Progenitor cell of endocrine pancreas (in vitro differentiated cells): ENCODE measurements around the gene SYNE2. TPM values are rescaled to one million over a fixed set of nuclear protein-coding genes. Genes with fewer than 3 reads are reported as not detected.
"Not testable (repeated sequence)": the region's sequence is repeated elsewhere in the genome, so short reads cannot be mapped to it uniquely, and the experiment has no call there.

Source experiments
- DNase-seq: peaks from one replicate; pipeline ENCODE4 v3.0.0; 2021; ENCODE audit warnings: low spot score; ENCODE audit not compliant: unreplicated experiment
- H3K27ac Mint-ChIP-seq: 2 replicates; pipeline ENCODE4 v1.8.0; 2021; ENCODE audit warnings: mild to moderate bottlenecking, moderate library complexity, mixed read lengths
- H3K27me3 Mint-ChIP-seq: 2 replicates; pipeline ENCODE4 v1.8.0; 2021; ENCODE audit warnings: mixed read lengths
- H3K36me3 Mint-ChIP-seq: 2 replicates; pipeline ENCODE4 v1.8.0; 2022; ENCODE audit warnings: mixed read lengths; ENCODE audit not compliant: insufficient read depth
- H3K4me1 Mint-ChIP-seq: 2 replicates; pipeline ENCODE4 v1.8.0; 2021; ENCODE audit warnings: low read depth, mixed read lengths
- H3K4me3 Mint-ChIP-seq: 2 replicates; pipeline ENCODE4 v1.8.0; 2021; ENCODE audit warnings: low read depth, mild to moderate bottlenecking, moderate library complexity, mixed read lengths
- H3K9me3 Mint-ChIP-seq: 2 replicates; pipeline ENCODE4 v1.8.0; 2021; ENCODE audit warnings: low read depth, mixed read lengths
- long read RNA-seq: library from polyadenylated mRNA; unstranded; transcript quantifications from one replicate; pipeline ENCODE4 v2.0.0, GENCODE V29; 2020
- total RNA-seq: library from RNA; stranded (reverse); gene quantifications from 2 replicates; pipeline ENCODE4 v1.2.1, GENCODE V29; 2021
- TF ChIP-seq, protein P1 (sequence below): fragments of 200-600 bp; sonication (generic); IDR thresholded peaks from one replicate; pipeline ENCODE4 v1.5.0; 2021; ENCODE audit warnings: antibody characterized with exemption, mild to moderate bottlenecking; ENCODE audit not compliant: unreplicated experiment

Gene SYNE2, protein sequence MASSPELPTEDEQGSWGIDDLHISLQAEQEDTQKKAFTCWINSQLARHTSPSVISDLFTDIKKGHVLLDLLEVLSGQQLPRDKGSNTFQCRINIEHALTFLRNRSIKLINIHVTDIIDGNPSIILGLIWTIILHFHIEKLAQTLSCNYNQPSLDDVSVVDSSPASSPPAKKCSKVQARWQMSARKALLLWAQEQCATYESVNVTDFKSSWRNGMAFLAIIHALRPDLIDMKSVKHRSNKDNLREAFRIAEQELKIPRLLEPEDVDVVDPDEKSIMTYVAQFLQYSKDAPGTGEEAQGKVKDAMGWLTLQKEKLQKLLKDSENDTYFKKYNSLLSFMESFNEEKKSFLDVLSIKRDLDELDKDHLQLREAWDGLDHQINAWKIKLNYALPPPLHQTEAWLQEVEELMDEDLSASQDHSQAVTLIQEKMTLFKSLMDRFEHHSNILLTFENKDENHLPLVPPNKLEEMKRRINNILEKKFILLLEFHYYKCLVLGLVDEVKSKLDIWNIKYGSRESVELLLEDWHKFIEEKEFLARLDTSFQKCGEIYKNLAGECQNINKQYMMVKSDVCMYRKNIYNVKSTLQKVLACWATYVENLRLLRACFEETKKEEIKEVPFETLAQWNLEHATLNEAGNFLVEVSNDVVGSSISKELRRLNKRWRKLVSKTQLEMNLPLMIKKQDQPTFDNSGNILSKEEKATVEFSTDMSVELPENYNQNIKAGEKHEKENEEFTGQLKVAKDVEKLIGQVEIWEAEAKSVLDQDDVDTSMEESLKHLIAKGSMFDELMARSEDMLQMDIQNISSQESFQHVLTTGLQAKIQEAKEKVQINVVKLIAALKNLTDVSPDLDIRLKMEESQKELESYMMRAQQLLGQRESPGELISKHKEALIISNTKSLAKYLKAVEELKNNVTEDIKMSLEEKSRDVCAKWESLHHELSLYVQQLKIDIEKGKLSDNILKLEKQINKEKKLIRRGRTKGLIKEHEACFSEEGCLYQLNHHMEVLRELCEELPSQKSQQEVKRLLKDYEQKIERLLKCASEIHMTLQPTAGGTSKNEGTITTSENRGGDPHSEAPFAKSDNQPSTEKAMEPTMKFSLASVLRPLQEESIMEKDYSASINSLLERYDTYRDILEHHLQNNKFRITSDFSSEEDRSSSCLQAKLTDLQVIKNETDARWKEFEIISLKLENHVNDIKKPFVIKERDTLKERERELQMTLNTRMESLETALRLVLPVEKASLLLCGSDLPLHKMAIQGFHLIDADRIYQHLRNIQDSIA (N-terminal part only)
- total RNA-seq: 108 and 113 TPM in 2 replicates
- long read RNA-seq, partial matches to known transcripts: 308 of 362 reads
- long read RNA-seq, other reads (novel, unspliced or antisense): 54 of 362 reads

DNA sequence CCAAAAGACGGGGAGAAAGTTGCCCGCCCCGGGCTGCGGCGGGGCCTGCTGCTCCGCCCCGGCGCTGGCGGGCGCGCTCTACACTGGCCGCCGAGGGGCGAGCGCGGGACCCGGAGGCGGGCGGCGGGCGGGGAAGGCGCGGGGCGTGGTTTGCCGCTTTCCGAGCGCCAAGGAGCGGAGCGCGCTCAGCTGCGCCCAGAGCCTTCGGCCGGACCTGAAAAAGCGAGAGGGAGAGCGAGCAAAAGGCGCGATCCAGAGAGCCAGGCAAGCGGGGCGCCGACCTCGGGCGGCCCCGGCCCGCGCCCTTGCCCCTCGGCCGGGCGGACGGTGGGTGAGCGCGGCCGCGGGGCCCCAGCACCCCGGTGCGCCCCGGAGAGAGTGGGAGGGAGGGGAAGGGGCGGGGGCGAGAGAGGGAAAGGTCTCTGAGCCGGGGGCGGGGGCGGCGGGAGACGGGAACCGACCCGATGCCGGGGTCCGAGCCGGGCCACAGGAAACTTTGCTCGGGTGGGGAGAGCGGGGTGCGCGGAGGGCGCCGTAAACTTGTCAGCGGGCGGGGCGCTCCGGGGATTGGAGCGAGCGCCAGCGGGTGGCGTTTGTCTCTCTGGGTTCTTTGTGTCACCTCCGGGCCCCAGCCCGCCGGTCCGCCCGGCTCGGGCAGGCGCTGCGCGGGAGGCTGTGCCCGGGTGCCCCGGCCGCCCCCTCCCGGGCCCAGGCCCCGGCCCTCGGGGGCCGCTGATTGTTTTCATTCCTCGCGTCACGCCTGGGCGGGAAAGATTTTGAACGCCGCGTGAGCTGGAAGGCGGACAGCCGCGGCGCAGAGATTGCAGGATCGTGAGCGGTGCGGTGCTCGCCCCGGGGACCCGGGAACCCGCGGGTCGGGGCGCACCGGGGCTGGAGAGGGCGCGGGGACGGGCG lies at the start of gene SYNE2:
TSS of gene SYNE2 (plus strand) at position 188 of the 915 bp plus-strand sequence. CDS start 56,145 bp downstream, outside the sequence.
- TF ChIP-seq, protein P1, sequence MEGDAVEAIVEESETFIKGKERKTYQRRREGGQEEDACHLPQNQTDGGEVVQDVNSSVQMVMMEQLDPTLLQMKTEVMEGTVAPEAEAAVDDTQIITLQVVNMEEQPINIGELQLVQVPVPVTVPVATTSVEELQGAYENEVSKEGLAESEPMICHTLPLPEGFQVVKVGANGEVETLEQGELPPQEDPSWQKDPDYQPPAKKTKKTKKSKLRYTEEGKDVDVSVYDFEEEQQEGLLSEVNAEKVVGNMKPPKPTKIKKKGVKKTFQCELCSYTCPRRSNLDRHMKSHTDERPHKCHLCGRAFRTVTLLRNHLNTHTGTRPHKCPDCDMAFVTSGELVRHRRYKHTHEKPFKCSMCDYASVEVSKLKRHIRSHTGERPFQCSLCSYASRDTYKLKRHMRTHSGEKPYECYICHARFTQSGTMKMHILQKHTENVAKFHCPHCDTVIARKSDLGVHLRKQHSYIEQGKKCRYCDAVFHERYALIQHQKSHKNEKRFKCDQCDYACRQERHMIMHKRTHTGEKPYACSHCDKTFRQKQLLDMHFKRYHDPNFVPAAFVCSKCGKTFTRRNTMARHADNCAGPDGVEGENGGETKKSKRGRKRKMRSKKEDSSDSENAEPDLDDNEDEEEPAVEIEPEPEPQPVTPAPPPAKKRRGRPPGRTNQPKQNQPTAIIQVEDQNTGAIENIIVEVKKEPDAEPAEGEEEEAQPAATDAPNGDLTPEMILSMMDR: peak; percentile 37
- Mint-ChIP-seq H3K36me3 (no peaks in the 10 kb centered on the region), H3K9me3 (no peaks in the 10 kb centered on the region), H3K27ac (peak within 1 kb of the TSS; percentile 99), H3K4me3 (peak within 1 kb of the TSS; percentile 96), H3K27me3 (peaks cover 8% of the 10 kb centered on the region), H3K4me1 (peaks cover 36% of the 10 kb centered on the region)
- DNase-seq: peak; percentile 80

DNA sequence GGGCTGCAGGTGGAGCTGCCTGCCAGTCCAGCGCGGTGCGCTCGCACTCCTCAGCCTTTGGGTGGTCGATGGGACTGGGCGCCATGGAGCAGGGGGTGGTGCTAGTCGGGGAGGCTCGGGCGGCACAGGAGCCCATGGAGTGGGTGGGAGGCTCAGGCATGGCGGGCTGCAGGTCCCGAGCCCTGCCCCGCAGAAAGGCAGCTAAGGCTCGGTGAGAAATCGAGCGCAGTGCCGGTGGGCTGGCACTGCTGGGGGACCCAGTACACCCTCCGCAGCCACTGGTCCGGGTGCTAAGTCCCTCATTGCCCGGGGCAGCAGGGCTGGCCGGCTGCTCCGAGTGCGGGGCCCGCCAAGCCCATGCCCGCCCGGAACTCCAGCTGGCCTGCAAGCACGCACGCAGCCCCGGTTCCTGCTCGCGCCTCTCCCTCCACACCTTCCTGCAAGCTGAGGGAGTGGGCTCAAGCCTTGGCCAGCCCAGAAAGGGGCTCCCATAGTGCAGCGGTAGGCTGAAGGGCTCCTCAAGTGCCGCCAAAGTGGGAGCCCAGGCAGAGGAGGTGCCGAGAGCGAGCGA lies 49.5 kb upstream of the SYNE2 start:
- H3K4me1 Mint-ChIP-seq, H3K36me3 Mint-ChIP-seq, H3K27ac Mint-ChIP-seq, H3K4me3 Mint-ChIP-seq, H3K9me3 Mint-ChIP-seq, DNase-seq, H3K27me3 Mint-ChIP-seq: not testable (repeated sequence)

DNA sequence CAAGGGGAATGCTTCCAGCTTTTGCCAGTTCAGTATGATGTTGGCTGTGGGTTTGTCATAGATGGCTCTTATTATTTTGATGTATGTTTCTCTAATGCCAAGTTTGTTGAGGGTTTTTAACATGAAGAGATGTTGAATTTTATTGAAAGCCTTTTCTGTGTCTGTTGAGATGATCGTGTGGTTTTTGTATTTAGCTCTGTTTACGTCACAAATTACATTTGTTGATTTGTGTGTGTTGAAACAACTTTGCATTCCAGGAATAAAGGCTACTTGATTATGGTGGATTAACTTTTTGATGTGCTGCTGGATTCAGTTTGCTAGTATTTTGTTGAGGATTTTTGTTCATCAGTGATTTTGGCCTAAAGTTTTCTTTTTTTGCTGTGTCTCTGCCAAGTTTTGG lies 46.7 kb upstream of the SYNE2 start:
- H3K36me3 Mint-ChIP-seq, H3K4me3 Mint-ChIP-seq, H3K27ac Mint-ChIP-seq, H3K27me3 Mint-ChIP-seq, H3K4me1 Mint-ChIP-seq, H3K9me3 Mint-ChIP-seq, DNase-seq: not testable (repeated sequence)

DNA sequence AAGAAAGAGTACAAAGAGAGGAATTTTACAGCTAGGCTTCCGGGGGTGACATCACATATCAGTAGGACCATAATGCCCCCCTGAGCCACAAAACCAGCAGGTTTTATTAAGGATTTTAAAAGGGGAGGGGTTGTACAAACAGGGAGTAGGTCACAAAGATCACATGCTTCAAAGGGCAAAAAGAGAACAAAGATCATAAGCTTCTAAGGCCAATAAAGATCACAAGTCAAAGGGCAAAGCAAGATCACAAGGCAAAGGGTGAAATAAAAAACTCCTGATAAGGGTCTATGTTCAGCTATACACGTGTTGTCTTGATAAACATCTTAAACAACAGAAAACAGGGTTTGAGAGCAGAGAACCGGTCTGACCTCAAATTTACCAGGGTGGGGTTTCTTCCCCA lies 41.1 kb upstream of the SYNE2 start:
- not testable (repeated sequence) for DNase-seq, H3K4me1 Mint-ChIP-seq, H3K27ac Mint-ChIP-seq, H3K27me3 Mint-ChIP-seq, H3K36me3 Mint-ChIP-seq, H3K4me3 Mint-ChIP-seq, H3K9me3 Mint-ChIP-seq

DNA sequence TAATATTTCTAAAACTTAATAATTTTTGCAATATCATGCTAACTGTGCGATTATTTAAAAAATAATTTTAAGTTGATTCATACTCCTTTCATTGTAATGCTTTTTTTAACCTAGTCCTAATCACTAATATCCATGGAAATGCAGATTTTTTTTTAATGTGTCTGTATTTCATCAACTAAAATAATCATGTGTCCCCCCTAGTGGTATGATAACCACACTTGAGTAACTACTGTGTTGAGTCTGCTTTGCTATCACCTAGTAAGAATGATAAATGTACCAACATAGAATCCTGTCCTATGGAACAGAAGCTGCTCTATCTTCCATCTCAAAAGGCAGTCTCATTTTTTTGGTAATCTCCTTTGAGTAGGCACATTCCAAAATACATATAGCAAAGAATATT lies 19.1 kb upstream of the SYNE2 start:
- DNase-seq: no peak
- Mint-ChIP-seq H3K36me3 (no peaks in the 10 kb centered on the region), H3K4me1 (no peaks in the 10 kb centered on the region), H3K27me3 (no peaks in the 10 kb centered on the region), H3K9me3 (no peaks in the 10 kb centered on the region), H3K4me3 (no peak overlapping the region), H3K27ac (no peak overlapping the region)
- TF ChIP-seq, protein P1: no peak

DNA sequence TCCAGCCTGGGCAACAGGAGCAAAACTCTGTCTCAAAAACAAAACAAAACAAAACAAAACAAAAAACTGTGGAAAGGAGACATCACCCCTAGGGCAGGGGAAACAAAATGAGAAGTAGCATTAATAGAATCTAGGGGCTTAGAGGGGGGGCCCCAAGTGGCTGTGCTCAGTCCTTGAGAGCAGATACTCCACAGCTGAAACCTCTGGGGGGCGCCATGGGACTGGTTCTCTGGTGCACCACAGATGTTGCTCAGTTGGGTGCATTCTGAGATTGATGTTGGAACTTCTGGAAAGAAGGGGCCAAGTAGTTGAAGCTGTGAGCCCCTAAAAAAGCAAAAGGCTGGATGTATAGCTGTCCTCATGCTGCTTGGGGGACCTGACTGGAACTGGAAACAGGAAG lies 11.8 kb upstream of the SYNE2 start:
- DNase-seq: no peak
- H3K27me3 Mint-ChIP-seq: no peaks in the 10 kb centered on the region
- H3K4me3 Mint-ChIP-seq: no peak overlapping the region
- no peaks in the 10 kb centered on the region for H3K4me1 Mint-ChIP-seq
- no peak overlapping the region for H3K27ac Mint-ChIP-seq
- H3K36me3 Mint-ChIP-seq: no peaks in the 10 kb centered on the region
- H3K9me3 Mint-ChIP-seq: peaks cover 5% of the 10 kb centered on the region
- TF ChIP-seq, protein P1: no peak
